PC-9 (cell line): Measurements from ENCODE around the gene DLG2.

Source experiments
- EZH2 ChIP-seq: fragments of 200-600 bp; sonication (generic); IDR thresholded peaks from 2 replicates; pipeline ENCODE4 v1.8.0; 2017; ENCODE audit warnings: antibody characterized with exemption, low read depth
- TF ChIP-seq, protein P1 (sequence below): fragments of 200-600 bp; sonication (generic); conservative IDR thresholded peaks from 2 replicates; pipeline ENCODE4 v1.6.1; 2017; ENCODE audit warnings: mixed run types, antibody characterized with exemption, mild to moderate bottlenecking, moderate library complexity

DNA sequence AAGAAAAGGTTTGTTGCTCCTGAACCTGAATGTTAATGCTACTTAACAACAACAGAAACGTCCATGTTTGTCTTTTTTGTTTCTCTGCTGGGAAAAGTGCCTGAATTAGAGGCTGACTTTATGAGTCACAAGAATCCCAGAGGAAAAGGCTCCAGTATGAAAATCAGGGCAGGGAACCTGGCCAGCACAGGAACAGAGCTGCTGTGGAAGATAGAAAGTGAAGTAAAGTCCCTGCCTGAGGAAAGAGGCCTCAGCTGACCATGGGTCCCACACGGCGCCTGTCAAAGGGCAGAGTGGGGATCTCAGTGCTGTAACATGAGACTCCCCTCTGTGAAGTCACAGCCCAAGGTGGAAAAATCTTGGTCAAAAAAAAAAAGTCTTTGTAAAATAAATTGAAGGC, 1708.7 kb downstream of the DLG2 start:
- TF ChIP-seq, protein P1, sequence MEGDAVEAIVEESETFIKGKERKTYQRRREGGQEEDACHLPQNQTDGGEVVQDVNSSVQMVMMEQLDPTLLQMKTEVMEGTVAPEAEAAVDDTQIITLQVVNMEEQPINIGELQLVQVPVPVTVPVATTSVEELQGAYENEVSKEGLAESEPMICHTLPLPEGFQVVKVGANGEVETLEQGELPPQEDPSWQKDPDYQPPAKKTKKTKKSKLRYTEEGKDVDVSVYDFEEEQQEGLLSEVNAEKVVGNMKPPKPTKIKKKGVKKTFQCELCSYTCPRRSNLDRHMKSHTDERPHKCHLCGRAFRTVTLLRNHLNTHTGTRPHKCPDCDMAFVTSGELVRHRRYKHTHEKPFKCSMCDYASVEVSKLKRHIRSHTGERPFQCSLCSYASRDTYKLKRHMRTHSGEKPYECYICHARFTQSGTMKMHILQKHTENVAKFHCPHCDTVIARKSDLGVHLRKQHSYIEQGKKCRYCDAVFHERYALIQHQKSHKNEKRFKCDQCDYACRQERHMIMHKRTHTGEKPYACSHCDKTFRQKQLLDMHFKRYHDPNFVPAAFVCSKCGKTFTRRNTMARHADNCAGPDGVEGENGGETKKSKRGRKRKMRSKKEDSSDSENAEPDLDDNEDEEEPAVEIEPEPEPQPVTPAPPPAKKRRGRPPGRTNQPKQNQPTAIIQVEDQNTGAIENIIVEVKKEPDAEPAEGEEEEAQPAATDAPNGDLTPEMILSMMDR, result no peak
- TF ChIP-seq EZH2, result no peak
